CD14-positive monocyte (primary cell): ENCODE results near the gene CD37. TPM values are rescaled to one million over a fixed set of nuclear protein-coding genes. Genes with fewer than 3 reads are reported as not detected.
A peak's percentile ranks its signal among the peaks of the same experiment; 100 is the strongest.
"Not testable (repeated sequence)": the region's sequence is repeated elsewhere in the genome, so short reads cannot be mapped to it uniquely, and the experiment has no call there.

ENCODE experiments used
- DNase-seq, 3 donors: peaks; one replicate each; pipeline ENCODE4 v3.0.0-alpha.2; 2011 to 2022
- H2AFZ ChIP-seq: 2 replicates; pipeline ENCODE4 v1.6.0; 2012; ENCODE audit warnings: mild to moderate bottlenecking, low read depth, low read length, inconsistent platforms; ENCODE audit not compliant: insufficient read depth, poor library complexity, severe bottlenecking
- H3K27ac ChIP-seq, 2 donors: 1 replicate in 1 of 2; 2 replicates in 1 of 2; pipeline ENCODE4 v1.5.1; 2012 to 2013; ENCODE audit warnings: low read length in 2 of 2, control low read depth in 1 of 2, inconsistent platforms in 1 of 2, low read depth in 1 of 2, mild to moderate bottlenecking in 1 of 2
- H3K27me3 ChIP-seq, 2 donors: one replicate each; pipeline versions ENCODE4 v1.6.0 to v1.6.1; 2011 to 2013; ENCODE audit warnings: low read length in 2 of 2; ENCODE audit not compliant: control insufficient read depth in 2 of 2, insufficient read depth in 2 of 2
- H3K36me3 ChIP-seq, 2 donors: replicated peaks in 1 of 2; 1 replicate in 1 of 2; 2 replicates in 1 of 2; pipeline versions ENCODE4 v1.5.1 to v1.6.1; 2012 to 2013; ENCODE audit warnings: low read length in 2 of 2, control low read depth in 1 of 2, inconsistent platforms in 1 of 2, mild to moderate bottlenecking in 1 of 2; ENCODE audit not compliant: insufficient read depth in 2 of 2, control insufficient read depth in 1 of 2
- H3K4me1 ChIP-seq, 2 donors: 1 replicate in 1 of 2; 2 replicates in 1 of 2; pipeline versions ENCODE4 v1.5.1 to v1.6.1; 2012 to 2013; ENCODE audit warnings: low read length in 2 of 2, control low read depth in 1 of 2, inconsistent platforms in 1 of 2, mild to moderate bottlenecking in 1 of 2, moderate library complexity in 1 of 2; ENCODE audit not compliant: insufficient read depth in 2 of 2, control insufficient read depth in 1 of 2
- H3K4me2 ChIP-seq: replicated peaks from 2 replicates; pipeline ENCODE3; 2012; ENCODE audit warnings: low read length, moderate library complexity, mild to moderate bottlenecking; ENCODE audit not compliant: poor library complexity, severe bottlenecking; ENCODE audit errors: extremely low read depth
- H3K4me3 ChIP-seq, 3 experiments: fragments of 200-600 bp in 1 of 3; sonication (generic) in 1 of 3; replicated peaks in 1 of 3; 1 replicate in 2 of 3; 2 replicates in 1 of 3; pipeline ENCODE4 v1.5.1; 2011 to 2013; ENCODE audit warnings: low read length in 3 of 3, mild to moderate bottlenecking in 3 of 3, control low read depth in 2 of 3, low read depth in 2 of 3, inconsistent platforms in 1 of 3, moderate library complexity in 1 of 3
- H3K79me2 ChIP-seq: 2 replicates; pipeline ENCODE4 v1.6.0; 2012; ENCODE audit warnings: mild to moderate bottlenecking, control low read depth, inconsistent platforms, low read length, moderate library complexity; ENCODE audit not compliant: insufficient read depth
- H3K9ac ChIP-seq: 2 replicates; pipeline ENCODE4 v1.6.0; 2017; ENCODE audit warnings: low read length, mild to moderate bottlenecking; ENCODE audit not compliant: insufficient read depth, poor library complexity, severe bottlenecking
- H3K9me3 ChIP-seq, 2 donors: replicated peaks in 1 of 2; 1 replicate in 1 of 2; 2 replicates in 1 of 2; pipeline versions ENCODE4 v1.5.1 to v1.6.1; 2012 to 2013; ENCODE audit warnings: low read length in 2 of 2, control low read depth in 1 of 2; ENCODE audit not compliant: control insufficient read depth in 1 of 2, insufficient read depth in 1 of 2
- H4K20me1 ChIP-seq: 2 replicates; pipeline ENCODE4 v1.6.0; 2012; ENCODE audit warnings: mild to moderate bottlenecking, low read length, control low read depth, moderate library complexity; ENCODE audit not compliant: insufficient read depth
- H3K27ac Mint-ChIP-seq, 7 donors: one replicate each; pipeline ENCODE4 v1.8.0; 2020; ENCODE audit warnings: mild to moderate bottlenecking in 7 of 7, mixed read lengths in 7 of 7, moderate library complexity in 6 of 7, inconsistent platforms in 2 of 7
- H3K27me3 Mint-ChIP-seq, 3 donors: one replicate each; pipeline ENCODE4 v1.8.0; 2021 to 2022; ENCODE audit warnings: low read depth in 3 of 3, mild to moderate bottlenecking in 3 of 3, mixed read lengths in 3 of 3, moderate library complexity in 3 of 3, inconsistent platforms in 1 of 3
- H3K36me3 Mint-ChIP-seq, 2 donors: one replicate each; pipeline ENCODE4 v1.8.0; 2020; ENCODE audit warnings: mixed read lengths in 2 of 2, inconsistent platforms in 1 of 2, mild to moderate bottlenecking in 1 of 2
- H3K4me1 Mint-ChIP-seq: one replicate; pipeline ENCODE4 v1.8.0; 2020; ENCODE audit warnings: mild to moderate bottlenecking, mixed read lengths
- H3K4me3 Mint-ChIP-seq, 2 donors: one replicate each; pipeline ENCODE4 v1.8.0; 2020; ENCODE audit warnings: mild to moderate bottlenecking in 2 of 2, mixed read lengths in 2 of 2, moderate library complexity in 1 of 2
- H3K9me3 Mint-ChIP-seq, 7 donors: one replicate each; pipeline ENCODE4 v1.8.0; 2020 to 2022; ENCODE audit warnings: mixed read lengths in 7 of 7, mild to moderate bottlenecking in 6 of 7, moderate library complexity in 6 of 7, inconsistent platforms in 2 of 7
- WGBS: methylation state at CpG from one replicate; pipeline ENCODE4 v1.1.5; 2013; ENCODE audit warnings: missing lambda C conversion rate; ENCODE audit not compliant: insufficient coverage; 5-methylcytosine and 5-hydroxymethylcytosine counted together
- intact Hi-C, 2 donors: fragments of 100-400 bp; cut with micrococcal nuclease; formaldehyde crosslinking; loops; one replicate each; pipeline versions ENCODE4 v1.15.0 to v1.15.1; 2023
- polyA minus RNA-seq: library from RNA; depleted of rRNA, polyadenylated mRNA; stranded (reverse); fragments of >200 nt; gene quantifications from 2 replicates; pipeline ENCODE4 v1.2.3, GENCODE V29; 2012
- polyA plus RNA-seq, 3 donors: library from polyadenylated mRNA; depleted of rRNA in 1 of 3; unstranded in 2 of 3; stranded (reverse) in 1 of 3; fragments of 300-500 nt in 2 of 3; fragments of >200 nt in 1 of 3; fragmentation: Illumina TruSeq in 2 of 3; gene quantifications; 1 replicate in 2 of 3; 2 replicates in 1 of 3; pipeline ENCODE4 v1.2.3, GENCODE V29; 2012 to 2021
- total RNA-seq, 12 experiments: library from RNA in 1 of 12; stranded (reverse) in 1 of 12; fragments of 120-200 nt in 1 of 12; gene quantifications; one replicate each; pipeline ENCODE4 v1.2.4 and lab custom pipeline; 2013 to 2026; ENCODE audit warnings: mixed read lengths in 6 of 12, inconsistent platforms in 1 of 12
- TF ChIP-seq, protein P1 (sequence below): fragments of 200-600 bp; IDR thresholded peaks from one replicate; pipeline ENCODE4 v1.8.0; 2022; ENCODE audit warnings: antibody characterized with exemption, mild to moderate bottlenecking

Gene CD37, protein sequence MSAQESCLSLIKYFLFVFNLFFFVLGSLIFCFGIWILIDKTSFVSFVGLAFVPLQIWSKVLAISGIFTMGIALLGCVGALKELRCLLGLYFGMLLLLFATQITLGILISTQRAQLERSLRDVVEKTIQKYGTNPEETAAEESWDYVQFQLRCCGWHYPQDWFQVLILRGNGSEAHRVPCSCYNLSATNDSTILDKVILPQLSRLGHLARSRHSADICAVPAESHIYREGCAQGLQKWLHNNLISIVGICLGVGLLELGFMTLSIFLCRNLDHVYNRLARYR
- 159 TPM for total RNA-seq (2013)
- polyA plus RNA-seq (100 to 1,000 TPM; 147 to 380 (median 194) TPM), polyA minus RNA-seq (206 and 299 TPM in 2 replicates), total RNA-seq (lab: John Stamatoyannopoulos, UW) (23.7 to 226 (median 103) reads per million in 11 experiments)

DNA sequence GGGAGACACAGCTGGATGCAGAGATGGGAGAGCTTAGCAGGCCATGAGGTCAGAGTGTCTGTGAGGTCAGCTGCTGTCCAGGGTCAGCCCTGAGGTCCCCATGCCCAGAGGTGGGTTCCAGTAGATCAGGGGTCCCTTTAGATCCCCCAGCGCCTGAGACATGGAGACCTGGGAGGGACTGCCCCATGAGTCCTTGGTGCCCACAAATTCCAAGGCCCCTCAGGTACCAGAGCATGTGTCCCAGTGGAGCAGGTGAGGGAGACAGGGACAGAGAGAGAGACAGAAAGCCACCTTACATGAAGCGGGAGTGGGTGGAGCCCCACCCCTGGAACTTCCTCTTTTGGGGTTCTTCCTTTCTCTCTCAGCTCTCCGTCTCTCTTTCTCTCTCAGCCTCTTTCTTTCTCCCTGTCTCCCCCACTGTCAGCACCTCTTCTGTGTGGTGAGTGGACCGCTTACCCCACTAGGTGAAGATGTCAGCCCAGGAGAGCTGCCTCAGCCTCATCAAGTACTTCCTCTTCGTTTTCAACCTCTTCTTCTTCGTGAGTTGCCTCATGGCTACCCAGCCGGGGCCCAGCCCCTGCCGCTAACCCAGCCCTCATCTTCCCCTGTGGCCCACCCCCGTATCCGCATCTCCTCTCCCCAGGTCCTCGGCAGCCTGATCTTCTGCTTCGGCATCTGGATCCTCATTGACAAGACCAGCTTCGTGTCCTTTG, at the start of gene CD37:
Gene CD37 (plus strand): TSS at position 336 of the 713 bp plus-strand sequence. CDS start 135 bp downstream, at position 471.
- TF ChIP-seq, protein P1, sequence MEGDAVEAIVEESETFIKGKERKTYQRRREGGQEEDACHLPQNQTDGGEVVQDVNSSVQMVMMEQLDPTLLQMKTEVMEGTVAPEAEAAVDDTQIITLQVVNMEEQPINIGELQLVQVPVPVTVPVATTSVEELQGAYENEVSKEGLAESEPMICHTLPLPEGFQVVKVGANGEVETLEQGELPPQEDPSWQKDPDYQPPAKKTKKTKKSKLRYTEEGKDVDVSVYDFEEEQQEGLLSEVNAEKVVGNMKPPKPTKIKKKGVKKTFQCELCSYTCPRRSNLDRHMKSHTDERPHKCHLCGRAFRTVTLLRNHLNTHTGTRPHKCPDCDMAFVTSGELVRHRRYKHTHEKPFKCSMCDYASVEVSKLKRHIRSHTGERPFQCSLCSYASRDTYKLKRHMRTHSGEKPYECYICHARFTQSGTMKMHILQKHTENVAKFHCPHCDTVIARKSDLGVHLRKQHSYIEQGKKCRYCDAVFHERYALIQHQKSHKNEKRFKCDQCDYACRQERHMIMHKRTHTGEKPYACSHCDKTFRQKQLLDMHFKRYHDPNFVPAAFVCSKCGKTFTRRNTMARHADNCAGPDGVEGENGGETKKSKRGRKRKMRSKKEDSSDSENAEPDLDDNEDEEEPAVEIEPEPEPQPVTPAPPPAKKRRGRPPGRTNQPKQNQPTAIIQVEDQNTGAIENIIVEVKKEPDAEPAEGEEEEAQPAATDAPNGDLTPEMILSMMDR = no peak
- Histone ChIP-seq H3K9ac (peak within 1 kb of the TSS; percentile 88), H3K9me3 (no peaks in the 10 kb centered on the region), H3K27me3 (no peaks in the 10 kb centered on the region), H3K36me3 (peaks cover 18 to 34% of the 10 kb centered on the region in 2 donors), H3K4me2 (peak within 1 kb of the TSS; percentile 98), H2AFZ (peak within 1 kb of the TSS; percentile 95), H3K4me3 (peak within 1 kb of the TSS; percentile 80 to 98 (median 88)), H3K27ac (peak within 1 kb of the TSS; percentile 62 to 95), H3K4me1 (peaks cover 54 to 84% of the 10 kb centered on the region in 2 donors), H3K79me2 (peaks cover 36% of the 10 kb centered on the region), H4K20me1 (peaks cover 36% of the 10 kb centered on the region)
- WGBS = 2% methylated on average over 6 of the region's 13 CpGs
- peaks cover 0 to 3% (median 2%) of the 10 kb centered on the region in 3 donors for H3K27me3 Mint-ChIP-seq
- intact Hi-C loops = no loop called here
- peaks cover 70% of the 10 kb centered on the region for H3K4me1 Mint-ChIP-seq
- peaks cover 23 to 41% of the 10 kb centered on the region in 2 donors for H3K36me3 Mint-ChIP-seq
- H3K9me3 Mint-ChIP-seq = peaks cover 0 to 6% (median 0%) of the 10 kb centered on the region in 7 donors
- peak within 1 kb of the TSS; percentile 95 to 100 (median 96) for H3K27ac Mint-ChIP-seq
- H3K4me3 Mint-ChIP-seq = peak within 1 kb of the TSS; percentile 96 to 99
- peak; percentile 45 to 67 (median 56) for DNase-seq

DNA sequence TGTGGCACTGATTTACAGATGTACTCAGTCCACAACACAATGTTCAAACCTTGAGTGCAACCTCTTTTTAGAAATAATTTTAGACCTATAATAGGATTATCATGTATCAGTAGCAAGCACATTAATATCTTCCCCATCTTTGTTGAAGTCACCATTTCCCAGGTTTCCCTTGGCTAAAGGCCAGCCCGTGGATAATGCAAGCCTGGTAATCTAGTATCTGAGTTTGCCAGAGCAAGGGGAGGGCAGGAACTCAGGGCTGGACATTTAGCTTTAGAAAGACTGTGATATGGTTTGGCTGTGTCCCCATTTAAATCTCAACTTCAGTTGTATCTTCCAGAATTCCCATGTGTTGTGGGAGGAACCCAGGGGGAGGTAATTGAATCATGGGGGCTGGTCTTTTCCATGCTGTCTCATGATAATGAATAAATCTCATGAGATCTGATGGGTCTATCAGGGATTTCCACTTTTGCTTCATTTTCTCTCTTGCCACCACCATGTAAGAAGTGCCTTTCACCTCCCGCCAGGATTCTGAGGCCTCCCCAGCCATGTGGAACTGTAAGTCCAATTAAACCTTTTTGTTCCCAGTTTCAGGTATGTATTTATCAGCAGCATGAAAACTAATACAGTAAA, 48.0 kb upstream of the CD37 start:
- Mint-ChIP-seq H3K4me1 (no peaks in the 10 kb centered on the region), H3K4me3 (no peak overlapping the region), H3K27ac (no peak overlapping the region), H3K36me3 (no peaks in the 10 kb centered on the region), H3K27me3 (peaks cover 0 to 9% (median 4%) of the 10 kb centered on the region in 3 donors), H3K9me3 (peaks cover 0 to 8% (median 2%) of the 10 kb centered on the region in 7 donors)
- WGBS = no CpG with 5 or more reads among the region's 2 CpGs
- Histone ChIP-seq H4K20me1 (no peaks in the 10 kb centered on the region), H3K27me3 (no peaks in the 10 kb centered on the region), H3K4me2 (no peak overlapping the region), H3K4me1 (no peaks in the 10 kb centered on the region), H3K4me3 (no peak overlapping the region), H3K79me2 (no peaks in the 10 kb centered on the region), H3K9ac (no peak overlapping the region), H3K36me3 (no peaks in the 10 kb centered on the region), H2AFZ (no peak overlapping the region), H3K9me3 (peaks cover 0 to 5% of the 10 kb centered on the region in 2 donors), H3K27ac (no peak overlapping the region)
- intact Hi-C loops = no loop called here
- no peak for DNase-seq
- TF ChIP-seq, protein P1 = no peak

DNA sequence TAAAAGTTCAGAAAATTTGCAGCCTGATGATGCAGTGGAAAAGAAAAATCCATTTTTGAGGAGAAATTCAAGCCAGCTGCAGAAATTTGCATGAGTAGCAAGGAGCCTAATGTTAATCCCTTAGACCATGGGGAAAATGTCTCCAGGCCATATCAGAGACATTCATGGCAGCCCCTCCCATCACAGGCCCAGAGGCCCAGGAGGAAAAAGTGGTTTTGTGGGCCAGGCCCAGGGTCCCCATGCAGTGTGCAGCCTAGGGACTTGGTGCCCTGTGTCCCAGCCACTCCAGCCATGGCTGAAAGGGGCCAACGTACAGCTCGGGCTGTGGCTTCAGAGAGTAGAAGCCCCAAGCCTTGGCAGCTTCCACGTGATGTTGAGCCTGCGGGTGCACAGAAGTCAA, 47.0 kb upstream of the CD37 start:
- H3K9me3 Mint-ChIP-seq, H3K4me2 ChIP-seq, H3K4me3 ChIP-seq, H3K79me2 ChIP-seq, H3K36me3 ChIP-seq, H3K27ac ChIP-seq, H3K27me3 Mint-ChIP-seq, H3K36me3 Mint-ChIP-seq, intact Hi-C loops, H3K4me3 Mint-ChIP-seq, H3K9ac ChIP-seq, H2AFZ ChIP-seq, H3K4me1 ChIP-seq, H3K27ac Mint-ChIP-seq, H4K20me1 ChIP-seq, H3K9me3 ChIP-seq, DNase-seq, H3K4me1 Mint-ChIP-seq, H3K27me3 ChIP-seq: not testable (repeated sequence)
- 96% methylated on average over 4 of the region's 4 CpGs for WGBS
